DOHH2 (cell line): ENCODE data around the gene OR5L2.

ENCODE experiments used
- H3F3A ChIP-seq: fragments of 200-600 bp; sonication (generic), shearing (Covaris generic); 2 replicates; pipeline ENCODE4 v1.6.0; 2016; ENCODE audit warnings: antibody characterized with exemption, mild to moderate bottlenecking; ENCODE audit not compliant: control insufficient read depth, insufficient read depth
- H3K27ac ChIP-seq: fragments of 200-600 bp; sonication (generic); 2 replicates; pipeline ENCODE4 v1.5.1; 2014; ENCODE audit warnings: low read depth, mild to moderate bottlenecking, low read length, moderate library complexity
- H3K27me3 ChIP-seq: fragments of 200-600 bp; sonication (generic); 2 replicates; pipeline ENCODE4 v1.6.1; 2014; ENCODE audit warnings: mild to moderate bottlenecking, low read length, mixed read lengths; ENCODE audit not compliant: control insufficient read depth
- H3K36me3 ChIP-seq: fragments of 200-600 bp; sonication (generic); 2 replicates; pipeline ENCODE4 v1.6.1; 2014; ENCODE audit warnings: mild to moderate bottlenecking, low read length, moderate library complexity, mixed read lengths; ENCODE audit not compliant: control insufficient read depth
- H3K4me1 ChIP-seq: fragments of 200-600 bp; sonication (generic); 2 replicates; pipeline ENCODE4 v1.6.1; 2014; ENCODE audit warnings: mild to moderate bottlenecking, low read length, mixed read lengths; ENCODE audit not compliant: control insufficient read depth
- H3K4me2 ChIP-seq: fragments of 200-600 bp; sonication (generic); 2 replicates; pipeline ENCODE4 v1.6.0; 2014; ENCODE audit warnings: mild to moderate bottlenecking, low read length, moderate library complexity
- H3K4me3 ChIP-seq: fragments of 200-600 bp; sonication (generic); 2 replicates; pipeline ENCODE4 v1.5.1; 2014; ENCODE audit warnings: mild to moderate bottlenecking, low read length, mixed read lengths
- H3K79me2 ChIP-seq: fragments of 200-600 bp; sonication (generic); 2 replicates; pipeline ENCODE4 v1.6.1; 2014; ENCODE audit warnings: mild to moderate bottlenecking, low read length, mixed read lengths; ENCODE audit not compliant: control insufficient read depth
- H3K9me2 ChIP-seq: fragments of 200-600 bp; sonication (generic); replicated peaks from 2 replicates; pipeline ENCODE4 v1.6.1; 2014; ENCODE audit warnings: mild to moderate bottlenecking, low read length, mixed read lengths; ENCODE audit not compliant: control insufficient read depth
- H3K9me3 ChIP-seq: fragments of 200-600 bp; sonication (generic); 2 replicates; pipeline ENCODE4 v1.6.1; 2014; ENCODE audit warnings: antibody characterized with exemption, low read length, mixed read lengths; ENCODE audit not compliant: control insufficient read depth, insufficient read depth
- H4K20me1 ChIP-seq: fragments of 200-600 bp; sonication (generic); 2 replicates; pipeline ENCODE4 v1.6.0; 2014; ENCODE audit warnings: low read depth, mild to moderate bottlenecking, antibody characterized with exemption, low read length, moderate library complexity; ENCODE audit not compliant: control insufficient read depth, insufficient read depth
- EZH2phosphoT487 ChIP-seq: fragments of 200-600 bp; sonication (generic); IDR thresholded peaks from 2 replicates; pipeline ENCODE4 v1.6.1; 2017; ENCODE audit warnings: borderline replicate concordance, mild to moderate bottlenecking, antibody characterized with exemption, low read length, moderate library complexity, mixed read lengths
- TF ChIP-seq, protein P1 (sequence below): fragments of 200-600 bp; sonication (generic); IDR thresholded peaks from one replicate; pipeline ENCODE4 v1.5.1; 2014; ENCODE audit warnings: antibody characterized with exemption, mild to moderate bottlenecking, low read depth, low read length; ENCODE audit not compliant: poor library complexity, severe bottlenecking

Gene OR5L2

GRCh38 chr11:55838452-55838851 lies 11.4 kb downstream of the OR5L2 start, which contains the start of gene OR5D16:
Gene OR5D16, plus strand, starts transcription at chr11:55838752. Its CDS starts 0 bp downstream, at chr11:55838752.
- Histone ChIP-seq H3K4me1 (no peaks in the 10 kb centered on the region), H4K20me1 (no peaks in the 10 kb centered on the region), H3K9me2 (no peaks in the 10 kb centered on the region), H3K36me3 (no peaks in the 10 kb centered on the region), H3F3A (no peaks in the 10 kb centered on the region), H3K4me2 (no peak within 1 kb of the TSS), H3K9me3 (peaks cover 7% of the 10 kb centered on the region; the same call in 1 of the 2 replicates), H3K79me2 (no peaks in the 10 kb centered on the region), H3K27ac (no peak within 1 kb of the TSS), H3K27me3 (no peaks in the 10 kb centered on the region), H3K4me3 (no peak within 1 kb of the TSS)
- TF ChIP-seq, protein P1, sequence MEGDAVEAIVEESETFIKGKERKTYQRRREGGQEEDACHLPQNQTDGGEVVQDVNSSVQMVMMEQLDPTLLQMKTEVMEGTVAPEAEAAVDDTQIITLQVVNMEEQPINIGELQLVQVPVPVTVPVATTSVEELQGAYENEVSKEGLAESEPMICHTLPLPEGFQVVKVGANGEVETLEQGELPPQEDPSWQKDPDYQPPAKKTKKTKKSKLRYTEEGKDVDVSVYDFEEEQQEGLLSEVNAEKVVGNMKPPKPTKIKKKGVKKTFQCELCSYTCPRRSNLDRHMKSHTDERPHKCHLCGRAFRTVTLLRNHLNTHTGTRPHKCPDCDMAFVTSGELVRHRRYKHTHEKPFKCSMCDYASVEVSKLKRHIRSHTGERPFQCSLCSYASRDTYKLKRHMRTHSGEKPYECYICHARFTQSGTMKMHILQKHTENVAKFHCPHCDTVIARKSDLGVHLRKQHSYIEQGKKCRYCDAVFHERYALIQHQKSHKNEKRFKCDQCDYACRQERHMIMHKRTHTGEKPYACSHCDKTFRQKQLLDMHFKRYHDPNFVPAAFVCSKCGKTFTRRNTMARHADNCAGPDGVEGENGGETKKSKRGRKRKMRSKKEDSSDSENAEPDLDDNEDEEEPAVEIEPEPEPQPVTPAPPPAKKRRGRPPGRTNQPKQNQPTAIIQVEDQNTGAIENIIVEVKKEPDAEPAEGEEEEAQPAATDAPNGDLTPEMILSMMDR = no peak
- TF ChIP-seq EZH2phosphoT487 = no peak

- Histone ChIP-seq H3K9me3 (no peaks in the 10 kb centered on the region), H3K9me2 (no peaks in the 10 kb centered on the region), H3K27ac (no peak overlapping the region), H3F3A (no peaks in the 10 kb centered on the region), H3K4me2 (no peak overlapping the region), H3K4me1 (no peaks in the 10 kb centered on the region), H3K79me2 (no peaks in the 10 kb centered on the region), H3K4me3 (no peak overlapping the region), H3K27me3 (no peaks in the 10 kb centered on the region), H4K20me1 (no peaks in the 10 kb centered on the region), H3K36me3 (no peaks in the 10 kb centered on the region)
- TF ChIP-seq, protein P1 = no peak
- no peak for TF ChIP-seq EZH2phosphoT487
Measured at GRCh38 chr11:55847453-55847852, 20.4 kb downstream of the OR5L2 start.

DNA sequence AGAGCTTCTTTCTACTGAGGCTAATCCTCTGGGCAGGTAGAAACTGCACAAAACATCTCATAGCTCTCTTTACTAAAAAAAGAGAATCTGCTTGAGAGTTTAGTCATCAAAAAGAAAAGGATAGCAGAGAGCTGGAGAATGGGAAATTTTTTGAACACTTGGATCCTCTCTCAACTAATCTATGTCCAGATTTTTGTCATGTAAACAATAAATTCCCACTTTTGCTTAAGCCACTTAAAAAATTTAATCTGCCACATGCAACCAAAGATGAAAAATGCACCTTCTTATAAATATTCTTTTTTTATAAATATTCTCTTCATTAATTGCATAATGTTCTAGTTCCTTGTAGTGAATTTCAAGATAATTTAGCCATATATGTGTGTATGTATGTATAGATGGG lies 22.0 kb downstream of the OR5L2 start:
- Histone ChIP-seq H3K4me2 (no peak overlapping the region), H3K27me3 (no peaks in the 10 kb centered on the region), H3K79me2 (no peaks in the 10 kb centered on the region)

More for the DNA sequence above, 22.0 kb downstream of the OR5L2 start:
- no peak overlapping the region for H3K27ac ChIP-seq
- no peaks in the 10 kb centered on the region for H3K4me1 ChIP-seq
- TF ChIP-seq EZH2phosphoT487 = no peak
- TF ChIP-seq, protein P1 = no peak
- no peak overlapping the region for H3K4me3 ChIP-seq
- no peaks in the 10 kb centered on the region for H3K9me2 ChIP-seq
- H4K20me1 ChIP-seq = no peaks in the 10 kb centered on the region
- H3F3A ChIP-seq = no peaks in the 10 kb centered on the region
- H3K9me3 ChIP-seq = no peaks in the 10 kb centered on the region
- H3K36me3 ChIP-seq = no peaks in the 10 kb centered on the region
